ENCODE data around the gene CCDC92. TPM values are rescaled to one million over a fixed set of nuclear protein-coding genes. Genes with fewer than 3 reads are reported as not detected.

CCDC92 gene
- total and polyA plus RNA-seq, 12 donors = 7.8 to 65.9 (median 23.7) TPM

- DNase-seq = no peak
- H3K4me1 ChIP-seq (replicated peaks in 1 of 2) = no peaks in the 10 kb centered on the region
- H3K4me3 ChIP-seq = no peak overlapping the region
- no peaks in the 10 kb centered on the region for H3K36me3 ChIP-seq (replicated peaks in 1 of 2)
- H3K27ac ChIP-seq = no peak overlapping the region
- intact Hi-C loops (cut with DNase I) = no loop called here
- no peak for TF ChIP-seq CTCF (IDR thresholded peaks at IDR 0.05)
- TF ChIP-seq POLR2A (IDR thresholded peaks at IDR 0.05) = no peak
- H3K9me3 ChIP-seq (replicated peaks in 1 of 3) = no peaks in the 10 kb centered on the region
- WGBS, 4 donors = 61 to 74% (median 71%) methylated on average over 8 of the region's 8 CpGs
- H3K27me3 ChIP-seq = peaks cover 3% of the 10 kb centered on the region
These were observed 75.9 kb downstream of the CCDC92 start for GRCh38 chr12:123896767-123897166.

- no peak for DNase-seq
- intact Hi-C loops (cut with DNase I) = no loop called here
These were observed 77.2 kb downstream of the CCDC92 start for GRCh38 chr12:123895451-123895850.

GRCh38 chr12:123894823-123895345, 77.7 kb downstream of the CCDC92 start:
- intact Hi-C loops (cut with DNase I) = no loop called here
- Histone ChIP-seq H3K4me1 (replicated peaks in 1 of 2) (no peaks in the 10 kb centered on the region), H3K9me3 (replicated peaks in 1 of 3) (no peaks in the 10 kb centered on the region), H3K27ac (no peak overlapping the region), H3K4me3 (no peak overlapping the region), H3K36me3 (replicated peaks in 1 of 2) (no peaks in the 10 kb centered on the region), H3K27me3 (peaks cover 3% of the 10 kb centered on the region)
- TF ChIP-seq POLR2A (IDR thresholded peaks at IDR 0.05) = no peak
- no peak for TF ChIP-seq CTCF (IDR thresholded peaks at IDR 0.05)
- WGBS, 4 donors = 42 to 50% (median 43%) methylated on average over 4 of the region's 4 CpGs
- no peak for DNase-seq

More at GRCh38 chr12:123895451-123895850, 77.2 kb downstream of the CCDC92 start:
- Histone ChIP-seq H3K4me1 (replicated peaks in 1 of 2) (no peaks in the 10 kb centered on the region), H3K27ac (no peak overlapping the region), H3K9me3 (replicated peaks in 1 of 3) (no peaks in the 10 kb centered on the region), H3K4me3 (no peak overlapping the region), H3K27me3 (peaks cover 3% of the 10 kb centered on the region), H3K36me3 (replicated peaks in 1 of 2) (no peaks in the 10 kb centered on the region)
- TF ChIP-seq POLR2A (IDR thresholded peaks at IDR 0.05) (no peak), CTCF (IDR thresholded peaks at IDR 0.05) (no peak)
- 78 to 83% (median 82%) methylated on average over 7 to 8 of the region's 8 CpGs for WGBS, 4 donors

- no peak overlapping the region for H3K27ac ChIP-seq
- no peaks in the 10 kb centered on the region for H3K4me1 ChIP-seq (replicated peaks in 1 of 2)
- TF ChIP-seq POLR2A (IDR thresholded peaks at IDR 0.05) (no peak), CTCF (IDR thresholded peaks at IDR 0.05) (no peak)
- intact Hi-C loops (cut with DNase I) = no loop called here
- no peak overlapping the region for H3K4me3 ChIP-seq
- DNase-seq = no peak
- H3K9me3 ChIP-seq (replicated peaks in 1 of 3) = no peaks in the 10 kb centered on the region
- H3K27me3 ChIP-seq = peaks cover 3% of the 10 kb centered on the region
- H3K36me3 ChIP-seq (replicated peaks in 1 of 2) = no peaks in the 10 kb centered on the region
- WGBS, 4 donors = 63 to 86% (median 85%) methylated on average over 3 to 9 of the region's 9 CpGs
These were observed 79.4 kb downstream of the CCDC92 start for GRCh38 chr12:123893276-123893675.
